Left kidney (tissue), 2 donors: Measurements from ENCODE around the gene MICU2. TPM values are rescaled to one million over a fixed set of nuclear protein-coding genes. Genes with fewer than 3 reads are reported as not detected.
A peak's percentile ranks its signal among the peaks of the same experiment; 100 is the strongest.

ENCODE experiments used
- DNase-seq: peaks from one replicate; pipeline ENCODE4 v3.0.0-alpha.2; 2013
- polyA plus RNA-seq: library from polyadenylated mRNA; unstranded; fragments of 120-200 nt; gene quantifications from one replicate; pipeline ENCODE4 v1.2.1, GENCODE V29; 2013; ENCODE audit not compliant: insufficient read length

The MICU2 gene
- polyA plus RNA-seq, 1 donor = 113 TPM

DNA sequence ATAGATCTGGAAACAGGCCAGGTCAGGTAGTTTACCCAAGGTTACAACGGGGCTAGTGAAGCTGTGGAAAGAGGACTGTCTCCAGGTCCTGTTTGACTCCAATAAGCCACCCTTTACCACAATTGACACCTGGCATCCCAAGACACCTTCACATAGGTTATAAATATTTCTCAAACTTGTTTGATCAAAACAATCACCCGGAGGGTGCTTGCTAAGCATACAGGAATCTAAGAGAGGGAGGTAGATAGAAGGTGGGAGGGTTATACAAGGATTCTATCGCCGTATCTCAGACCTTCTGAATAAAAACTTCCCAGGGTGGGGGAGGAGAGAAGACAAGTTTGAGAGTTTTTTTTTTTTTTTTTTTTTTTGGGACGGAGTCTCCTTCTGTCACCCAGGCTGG lies 55.4 kb downstream of the MICU2 start:
- no peak for DNase-seq

GRCh38 chr13:21546372-21546771 lies 57.6 kb downstream of the MICU2 start:
- DNase-seq = no peak

- no peak for DNase-seq
Measured at GRCh38 chr13:21544515-21544914, 59.5 kb downstream of the MICU2 start.

GRCh38 chr13:21542563-21542962 lies 61.4 kb downstream of the MICU2 start:
- DNase-seq = no peak

GRCh38 chr13:21541980-21542379 lies 62.0 kb downstream of the MICU2 start:
- no peak for DNase-seq

- no peak for DNase-seq
Measured at GRCh38 chr13:21541271-21541670, 62.7 kb downstream of the MICU2 start.

DNA sequence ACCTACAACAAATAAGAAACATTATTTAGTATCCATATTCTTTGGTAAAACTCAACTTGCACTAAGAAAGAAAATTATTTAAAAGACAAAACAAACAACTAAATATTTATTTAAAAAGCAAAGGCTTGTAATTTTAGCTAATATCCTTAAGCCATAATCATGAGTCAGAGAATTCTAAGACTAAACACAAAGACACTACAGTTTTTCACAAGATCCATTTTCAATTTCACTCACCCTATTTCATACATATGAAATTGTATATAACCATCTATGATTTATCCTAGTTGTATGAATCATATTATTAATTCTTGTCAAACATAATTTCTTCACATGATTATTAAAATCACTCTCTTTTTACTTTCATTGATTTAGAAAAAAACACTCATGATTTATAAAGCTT lies 64.3 kb downstream of the MICU2 start:
- no peak for DNase-seq

DNA sequence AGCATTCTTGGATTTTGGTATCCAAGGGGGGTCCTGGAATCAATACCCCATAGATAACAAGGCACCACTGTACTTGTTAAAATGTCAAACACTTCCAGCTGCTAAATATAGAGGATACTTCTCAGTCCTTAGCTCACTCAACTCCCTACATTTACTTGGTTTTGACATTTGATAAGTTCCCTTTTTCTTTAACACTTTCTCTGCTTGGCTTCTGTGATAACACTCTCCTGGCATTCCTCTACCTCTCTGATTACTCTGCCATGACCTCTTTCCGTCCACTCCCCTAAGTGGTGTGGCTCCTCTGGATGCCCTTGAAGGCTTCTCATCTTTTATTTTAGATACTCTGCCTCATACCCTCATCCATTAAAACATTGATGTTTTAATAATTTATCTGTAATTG lies 65.2 kb downstream of the MICU2 start:
- DNase-seq = no peak

- DNase-seq = no peak
Measured at GRCh38 chr13:21538280-21538679, 65.7 kb downstream of the MICU2 start.

DNA sequence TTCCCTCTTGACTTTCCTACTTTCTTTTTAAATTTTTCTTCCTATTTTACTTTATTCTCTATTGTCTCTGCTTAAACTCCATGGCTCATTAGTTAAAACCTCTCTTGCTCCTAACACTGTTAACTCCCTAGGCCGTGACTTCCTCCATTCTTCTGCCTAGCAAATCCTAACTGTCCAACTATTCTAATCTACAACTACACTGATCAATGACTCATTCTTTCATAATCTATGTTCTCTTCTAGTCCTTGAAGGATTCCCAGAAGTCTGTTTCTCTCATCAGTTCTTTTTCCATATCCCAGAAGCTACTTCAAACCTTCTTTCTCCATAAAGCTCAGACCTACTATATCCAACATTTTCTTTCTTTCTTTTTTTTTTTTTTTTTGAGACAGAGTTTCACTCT lies 66.9 kb downstream of the MICU2 start:
- DNase-seq = no peak

DNA sequence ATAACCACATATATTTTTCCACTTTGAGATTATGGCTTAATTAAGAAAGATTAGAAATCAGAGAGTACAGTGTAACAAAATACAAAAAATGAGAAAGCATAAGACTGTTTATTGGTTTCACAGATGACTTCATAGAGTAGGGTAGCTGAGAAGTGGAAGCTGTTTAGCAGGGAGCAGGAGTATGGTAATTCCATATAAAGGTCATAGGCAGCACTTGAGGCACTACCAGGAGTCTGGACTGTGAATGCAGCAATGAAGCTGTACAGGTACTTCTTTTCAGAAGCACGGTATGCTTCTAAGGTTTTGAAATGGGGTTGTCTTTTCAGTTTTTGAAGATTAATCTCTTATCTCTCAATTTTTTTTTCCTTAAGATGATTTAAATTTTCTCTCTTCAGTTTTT lies 69.2 kb downstream of the MICU2 start:
- DNase-seq = no peak

- peak; percentile 32 for DNase-seq
Measured at GRCh38 chr13:21531455-21531854, 72.5 kb downstream of the MICU2 start.

DNA sequence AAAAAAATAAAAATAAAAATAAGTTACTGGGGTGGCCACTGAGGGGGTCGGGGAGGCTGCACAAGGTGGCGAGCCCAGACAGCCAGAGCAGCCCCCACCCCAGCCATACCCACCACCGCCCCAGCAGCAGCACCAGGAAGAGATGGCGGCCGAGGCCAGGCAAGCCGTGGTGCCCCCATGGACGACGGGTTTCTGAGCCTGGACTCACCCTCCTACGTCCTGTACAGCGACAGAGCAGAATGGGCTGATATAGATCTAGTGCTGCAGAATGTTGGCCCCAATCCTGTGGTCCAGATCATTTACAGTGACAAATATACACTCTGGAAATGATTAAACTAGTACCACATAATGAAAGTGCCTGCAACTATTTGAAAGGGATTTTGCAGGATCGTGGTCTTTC lies 73.3 kb downstream of the MICU2 start:
- no peak for DNase-seq

GRCh38 chr13:21529146-21529893 lies 74.7 kb downstream of the MICU2 start:
- no peak for DNase-seq

DNA sequence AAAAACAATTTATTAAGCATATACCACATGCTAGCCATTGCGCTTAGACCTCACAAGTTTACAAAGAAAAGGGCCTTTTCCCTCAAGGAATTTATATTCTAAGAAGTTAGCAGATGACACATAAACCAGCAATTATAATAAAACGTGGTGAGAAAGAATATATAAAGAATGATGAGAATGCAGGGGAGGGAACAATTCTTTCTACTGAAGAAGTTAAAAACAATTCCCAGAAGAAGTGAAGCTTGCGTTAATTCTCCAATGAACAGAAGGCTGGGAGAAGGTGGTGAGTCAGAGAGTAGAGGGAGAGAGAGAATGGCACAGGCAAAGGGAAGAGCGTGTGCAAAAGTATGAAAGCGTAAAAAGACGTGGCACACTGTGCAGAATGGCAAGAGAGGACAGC lies 75.4 kb downstream of the MICU2 start:
- DNase-seq = no peak

GRCh38 chr13:21526707-21527540 lies 77.0 kb downstream of the MICU2 start:
- DNase-seq = peak; percentile 12

DNA sequence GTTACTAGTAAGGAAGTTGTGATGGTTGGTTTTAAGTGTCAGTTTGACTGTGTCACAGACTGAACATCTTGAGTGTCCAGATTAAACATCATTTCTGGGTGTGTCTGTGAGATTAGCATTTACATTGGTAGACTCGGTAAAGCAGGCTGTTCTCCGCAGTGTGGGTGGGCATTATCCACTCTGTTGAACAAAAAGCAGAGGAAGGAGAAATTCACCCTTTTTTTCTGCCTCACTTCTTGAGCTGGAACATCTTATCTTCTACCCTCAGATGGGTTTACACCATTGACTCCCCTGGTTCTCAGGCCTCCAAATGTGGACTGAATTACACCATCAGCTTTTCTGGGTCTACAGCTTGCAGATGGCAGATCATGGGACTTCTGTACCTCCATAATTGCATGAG lies 81.1 kb downstream of the MICU2 start:
- DNase-seq = no peak

GRCh38 chr13:21522130-21522529 lies 81.8 kb downstream of the MICU2 start:
- no peak for DNase-seq

DNA sequence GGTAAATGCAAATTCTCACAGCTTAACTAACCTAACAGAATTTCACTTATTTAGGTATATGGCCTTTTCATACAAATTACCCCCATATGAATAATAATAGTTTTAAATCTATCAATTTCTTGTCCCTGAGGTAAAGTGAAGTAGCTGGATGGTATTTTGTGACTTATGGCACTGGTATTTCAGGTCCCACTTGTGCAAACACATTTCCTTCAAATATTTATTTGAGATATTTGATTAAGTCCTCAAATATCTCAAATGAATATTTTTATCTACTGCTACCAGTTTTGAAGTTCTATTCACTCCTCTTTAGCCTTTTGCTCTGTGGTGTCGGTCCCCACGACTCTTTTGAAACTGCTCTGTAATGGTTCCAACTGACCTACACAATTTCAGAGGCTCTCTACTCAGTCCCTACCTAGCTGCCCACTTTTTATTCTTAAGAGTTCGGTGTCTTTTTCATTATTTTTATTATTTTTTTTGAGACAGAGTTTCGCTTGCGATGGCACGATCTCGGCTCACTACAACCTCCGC lies 85.3 kb downstream of the MICU2 start:
- DNase-seq = no peak

GRCh38 chr13:21517576-21517975 lies 86.4 kb downstream of the MICU2 start:
- no peak for DNase-seq

DNA sequence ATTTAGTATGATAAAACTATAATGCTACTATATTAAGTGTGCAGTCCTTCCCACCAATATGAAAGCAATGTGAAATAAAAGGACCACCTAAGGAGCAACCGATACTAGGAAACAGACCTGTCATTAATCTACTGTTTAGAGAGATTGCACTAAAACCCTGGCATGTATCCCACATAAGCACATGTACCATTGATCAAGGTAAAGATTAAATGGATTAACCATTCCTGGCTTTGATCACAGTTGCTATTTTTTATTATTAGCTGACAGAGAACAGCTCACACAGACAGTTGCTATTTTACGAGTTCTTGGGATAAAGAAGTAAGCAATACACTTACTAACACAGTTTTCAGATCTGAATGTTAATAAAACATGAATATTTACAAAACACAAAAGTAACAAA lies 87.2 kb downstream of the MICU2 start:
- no peak for DNase-seq

DNA sequence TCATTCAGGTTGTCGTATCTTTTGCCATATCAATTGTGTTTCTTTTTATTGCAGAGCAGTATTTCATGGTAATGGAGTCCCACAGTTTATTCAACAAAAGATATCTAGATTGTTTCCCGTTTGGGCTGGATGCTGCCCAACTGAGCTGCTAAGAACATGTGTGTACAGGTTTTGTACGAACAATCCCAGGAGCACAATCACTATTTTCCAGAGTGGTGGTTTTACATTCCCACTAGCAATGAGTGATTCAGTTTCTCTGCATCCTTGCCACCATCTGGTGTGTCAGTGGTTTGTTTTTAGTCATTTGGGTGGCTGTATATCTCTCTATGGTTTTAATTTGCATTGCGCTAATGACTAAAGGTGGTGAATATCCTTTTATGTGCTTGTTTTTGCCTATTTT lies 92.1 kb downstream of the MICU2 start:
- no peak for DNase-seq

GRCh38 chr13:21504379-21504778 lies 99.6 kb downstream of the MICU2 start:
- no peak for DNase-seq
